ENCODE results near the gene HSPA2.

The HSPA2 gene

DNA sequence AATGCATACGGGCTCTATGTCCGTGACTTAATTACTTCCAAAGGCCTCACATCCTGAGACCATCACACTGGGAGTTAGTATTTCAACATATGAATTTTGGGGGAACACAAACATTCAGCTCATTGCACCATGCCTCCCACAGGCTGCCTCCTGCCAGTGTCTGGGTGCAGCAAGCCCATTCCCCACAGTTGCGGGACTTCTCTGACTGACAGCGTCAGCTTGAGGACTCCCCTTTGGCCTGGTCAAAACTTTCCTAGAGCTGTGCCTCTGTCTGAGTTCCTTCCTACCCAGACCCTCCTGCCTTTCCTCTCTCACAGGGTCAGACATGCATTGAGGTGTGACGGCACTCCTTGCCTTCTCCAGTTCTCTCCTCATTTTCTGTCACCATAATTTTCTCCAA, 36.7 kb downstream of the HSPA2 start:
- TF ChIP-seq JUND (IDR thresholded peaks at IDR 0.05; ENCODE audit: low read depth): no peak
- DNase-seq (ENCODE audit: low read depth in 1 of 2, low spot score in 1 of 2): no peak
- in situ Hi-C loops (cut with HindIII; ENCODE audit: low pct_unique_long_range_greater_than_20kb, low sequenced_read_pairs): no loop called here

GRCh38 chr14:64580467-64580866, 39.9 kb downstream of the HSPA2 start:
- in situ Hi-C loops (cut with HindIII; ENCODE audit: low pct_unique_long_range_greater_than_20kb, low sequenced_read_pairs): no loop called here
- TF ChIP-seq JUND (IDR thresholded peaks at IDR 0.05; ENCODE audit: low read depth): no peak
- no peak for DNase-seq (ENCODE audit: low read depth in 1 of 2, low spot score in 1 of 2)

DNA sequence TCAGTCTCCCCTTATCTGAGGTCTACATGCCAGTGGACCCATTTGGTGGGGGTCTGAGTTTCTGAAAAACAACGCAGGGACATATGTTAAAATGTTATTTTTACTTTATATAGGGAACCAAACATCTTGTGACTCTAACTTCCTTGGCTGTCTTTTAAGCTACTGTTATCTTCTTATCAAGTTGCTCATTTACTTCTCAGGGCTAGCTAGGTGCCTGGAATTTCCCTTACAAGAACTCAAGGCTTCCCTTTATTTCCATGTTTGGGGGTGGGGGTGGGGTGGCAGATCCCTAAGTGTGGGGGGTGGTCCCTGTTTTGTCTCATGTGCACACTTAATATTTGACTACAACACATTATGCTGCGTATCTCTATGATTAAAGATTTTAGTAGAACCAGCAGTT, 40.8 kb downstream of the HSPA2 start:
- no peak for TF ChIP-seq JUND (IDR thresholded peaks at IDR 0.05; ENCODE audit: low read depth)
- in situ Hi-C loops (cut with HindIII; ENCODE audit: low pct_unique_long_range_greater_than_20kb, low sequenced_read_pairs): no loop called here
- DNase-seq (ENCODE audit: low read depth in 1 of 2, low spot score in 1 of 2): no peak

DNA sequence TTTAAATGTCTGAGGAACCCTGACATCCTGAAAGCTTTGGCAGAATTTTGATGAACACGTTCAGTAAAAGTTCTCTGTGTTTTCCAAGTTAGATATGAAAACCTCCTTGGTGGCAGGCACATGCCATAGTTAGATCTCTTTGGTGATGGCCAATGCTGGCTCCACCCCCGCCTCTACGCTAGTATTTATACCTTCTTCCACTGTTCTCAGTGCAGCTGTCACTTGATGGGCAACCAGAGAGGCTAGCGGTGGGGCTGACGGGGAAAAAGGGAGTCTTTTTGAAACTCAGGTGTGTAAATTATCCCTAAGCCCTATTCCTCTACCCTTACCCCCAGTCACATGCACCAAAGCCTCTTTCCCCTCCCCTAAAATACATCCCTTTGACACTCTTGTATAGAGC, 41.3 kb downstream of the HSPA2 start:
- in situ Hi-C loops (cut with HindIII; ENCODE audit: low pct_unique_long_range_greater_than_20kb, low sequenced_read_pairs): no loop called here
- TF ChIP-seq JUND (IDR thresholded peaks at IDR 0.05; ENCODE audit: low read depth): no peak
- no peak for DNase-seq (ENCODE audit: low read depth in 1 of 2, low spot score in 1 of 2)

- DNase-seq (ENCODE audit: low read depth in 1 of 2, low spot score in 1 of 2): no peak
- TF ChIP-seq JUND (IDR thresholded peaks at IDR 0.05; ENCODE audit: low read depth): no peak
- in situ Hi-C loops (cut with HindIII; ENCODE audit: low pct_unique_long_range_greater_than_20kb, low sequenced_read_pairs): no loop called here
These were observed 43.6 kb downstream of the HSPA2 start for GRCh38 chr14:64584190-64584589.

DNA sequence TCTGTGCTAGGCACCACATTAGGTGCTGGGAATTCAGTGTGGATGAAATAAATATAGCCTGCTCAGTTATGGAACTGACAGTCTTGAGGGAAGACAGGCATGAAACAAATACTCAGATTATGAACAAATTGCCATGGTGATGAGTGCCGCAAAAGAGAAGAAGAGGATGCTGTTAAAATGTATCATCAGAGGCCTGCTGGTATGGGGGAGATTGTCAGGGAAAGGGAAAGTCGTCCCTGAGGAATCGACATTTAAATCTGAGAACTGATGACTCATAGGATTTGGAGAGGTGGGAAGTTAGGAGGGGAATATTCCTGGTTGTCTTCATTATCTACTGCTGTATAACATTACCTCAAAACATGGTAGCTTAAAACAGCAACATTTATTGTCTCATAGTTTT, 51.3 kb downstream of the HSPA2 start:
- TF ChIP-seq JUND (IDR thresholded peaks at IDR 0.05; ENCODE audit: low read depth): no peak
- DNase-seq (ENCODE audit: low read depth in 1 of 2, low spot score in 1 of 2): no peak
- in situ Hi-C loops (cut with HindIII; ENCODE audit: low pct_unique_long_range_greater_than_20kb, low sequenced_read_pairs): no loop called here

Data from T47D (cell line).